ENCODE results near the gene TSPAN9.

The TSPAN9 gene

GRCh38 chr12:3279832-3280231 lies 202.7 kb downstream of the TSPAN9 start:
- DNase-seq, result no peak

GRCh38 chr12:3280967-3281366 lies 203.8 kb downstream of the TSPAN9 start:
- no peak for DNase-seq

GRCh38 chr12:3281588-3282383 lies 204.6 kb downstream of the TSPAN9 start:
- DNase-seq, result no peak

- DNase-seq, result no peak
These were observed 205.1 kb downstream of the TSPAN9 start for GRCh38 chr12:3282384-3282670.

- DNase-seq, result no peak
These were observed 206.0 kb downstream of the TSPAN9 start for GRCh38 chr12:3283137-3283680.

- no peak for DNase-seq
These were observed 207.2 kb downstream of the TSPAN9 start for GRCh38 chr12:3284405-3284804.

GRCh38 chr12:3285570-3285969 lies 208.4 kb downstream of the TSPAN9 start:
- DNase-seq, result no peak

- DNase-seq, result no peak
These were observed 211.5 kb downstream of the TSPAN9 start for GRCh38 chr12:3288690-3289089.

GRCh38 chr12:3289702-3290101 lies 212.5 kb downstream of the TSPAN9 start:
- no peak for DNase-seq

- DNase-seq, result no peak
These were observed 214.8 kb downstream of the TSPAN9 start for GRCh38 chr12:3291939-3292338.

GRCh38 chr12:3292677-3293412 lies 215.7 kb downstream of the TSPAN9 start:
- no peak for DNase-seq

- DNase-seq, result peak; percentile 53
These were observed 216.4 kb downstream of the TSPAN9 start for GRCh38 chr12:3293446-3294161.

GRCh38 chr12:3294481-3294911 lies 217.3 kb downstream of the TSPAN9 start:
- DNase-seq, result no peak

GRCh38 chr12:3295225-3295624 lies 218.0 kb downstream of the TSPAN9 start:
- DNase-seq, result no peak

- peak; percentile 20 for DNase-seq
These were observed 218.6 kb downstream of the TSPAN9 start for GRCh38 chr12:3295646-3296408.

GRCh38 chr12:3296409-3296701 lies 219.2 kb downstream of the TSPAN9 start:
- DNase-seq, result no peak

GRCh38 chr12:3298603-3299002 lies 221.4 kb downstream of the TSPAN9 start:
- no peak for DNase-seq

GRCh38 chr12:3299929-3300832 lies 223.0 kb downstream of the TSPAN9 start:
- DNase-seq, result peak; percentile 91

- no peak for DNase-seq
These were observed 223.7 kb downstream of the TSPAN9 start for GRCh38 chr12:3300833-3301401.

- peak; percentile 62 for DNase-seq
These were observed 225.3 kb downstream of the TSPAN9 start for GRCh38 chr12:3302401-3303041.
